ENCODE results near the gene SLC2A9.
"Not testable (repeated sequence)": the region's sequence is repeated elsewhere in the genome, so short reads cannot be mapped to it uniquely, and the experiment has no call there.

Gene SLC2A9

DNA sequence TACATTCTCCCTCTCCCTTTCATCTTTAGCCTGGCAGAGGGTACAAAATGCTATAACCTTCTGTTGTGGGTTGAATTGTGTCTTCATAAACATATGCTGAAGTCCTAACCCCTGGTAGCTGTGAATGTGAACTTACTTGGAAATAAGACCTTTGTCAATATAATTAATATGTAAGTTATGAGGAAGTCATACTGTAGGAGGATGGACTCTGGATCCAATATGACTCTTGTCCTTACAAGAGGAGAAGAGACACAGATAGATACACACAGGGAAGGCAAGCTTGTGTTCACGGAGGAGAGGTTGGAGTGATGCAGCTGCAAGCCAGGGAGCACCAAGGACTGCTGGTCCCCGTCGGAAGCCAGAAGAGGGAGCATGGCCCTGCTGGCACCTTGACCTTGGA is 94.7 kb downstream of the SLC2A9 start:
- no peak for DNase-seq (ENCODE audit: low spot score)

DNA sequence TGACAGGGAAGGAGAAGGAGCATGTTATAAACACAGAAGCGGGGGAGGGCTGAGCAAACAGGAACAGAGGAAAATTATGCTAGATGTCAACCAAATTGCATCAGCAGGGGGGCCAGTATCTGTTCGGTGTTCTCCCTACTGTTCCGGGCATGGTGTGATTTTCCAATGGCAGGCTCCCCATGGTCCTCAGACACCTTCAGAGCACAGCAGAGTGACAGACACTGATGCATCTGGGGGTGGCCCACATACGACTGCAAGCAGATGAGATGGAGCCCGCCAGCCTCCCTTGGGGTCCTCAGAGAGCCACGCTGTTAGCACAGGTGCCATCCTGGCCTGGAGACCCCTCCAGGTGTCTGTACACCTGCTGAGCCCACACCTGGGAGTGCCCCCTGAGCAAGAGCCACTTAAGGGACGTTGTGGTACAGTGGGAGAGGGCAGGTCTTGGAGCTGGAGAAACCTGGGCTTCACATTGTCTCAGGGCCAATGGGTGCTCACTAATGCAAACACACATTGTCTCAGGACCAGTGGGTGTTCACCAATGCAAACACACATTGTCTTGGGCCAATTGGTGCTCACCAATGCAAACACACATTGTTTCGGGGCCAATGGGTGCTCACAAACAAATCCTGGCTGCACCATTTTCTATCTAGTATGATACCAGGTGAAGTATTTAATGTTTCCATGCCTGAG is 95.4 kb downstream of the SLC2A9 start:
- no peak for DNase-seq (ENCODE audit: low spot score)

- DNase-seq (ENCODE audit: low spot score), result no peak
Measured at GRCh38 chr4:9924750-9925149, 96.5 kb downstream of the SLC2A9 start.

DNA sequence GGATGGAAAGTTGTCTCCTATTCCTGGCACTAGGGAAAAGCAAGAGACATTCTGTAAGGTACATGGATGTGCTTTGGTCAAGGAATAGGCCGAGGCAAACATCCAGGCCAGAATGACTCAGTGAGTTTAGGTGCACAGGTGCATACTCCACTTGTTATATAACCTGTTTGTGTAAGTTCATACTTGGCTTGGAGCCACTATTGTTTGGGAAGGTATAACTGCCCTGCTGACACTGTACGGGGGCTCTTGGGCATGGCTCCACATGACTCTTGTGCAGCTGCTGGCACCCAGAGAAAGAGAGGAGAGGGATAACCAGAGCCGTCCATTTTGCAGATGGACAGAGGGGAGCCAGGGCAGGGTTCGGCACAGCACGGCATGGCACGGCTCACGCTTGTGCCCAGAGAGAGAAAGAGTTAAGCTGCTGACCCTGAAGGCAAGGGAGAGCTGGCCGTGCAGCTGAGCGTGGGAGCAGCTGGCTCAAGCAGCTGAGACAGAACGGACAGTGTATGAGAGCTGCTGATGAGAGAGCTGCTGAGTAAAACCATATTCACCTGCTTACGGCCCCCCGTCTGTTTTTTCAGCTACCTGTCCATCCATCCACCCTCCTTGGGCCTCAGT is 98.0 kb downstream of the SLC2A9 start:
- no peak for DNase-seq (ENCODE audit: low spot score)

DNA sequence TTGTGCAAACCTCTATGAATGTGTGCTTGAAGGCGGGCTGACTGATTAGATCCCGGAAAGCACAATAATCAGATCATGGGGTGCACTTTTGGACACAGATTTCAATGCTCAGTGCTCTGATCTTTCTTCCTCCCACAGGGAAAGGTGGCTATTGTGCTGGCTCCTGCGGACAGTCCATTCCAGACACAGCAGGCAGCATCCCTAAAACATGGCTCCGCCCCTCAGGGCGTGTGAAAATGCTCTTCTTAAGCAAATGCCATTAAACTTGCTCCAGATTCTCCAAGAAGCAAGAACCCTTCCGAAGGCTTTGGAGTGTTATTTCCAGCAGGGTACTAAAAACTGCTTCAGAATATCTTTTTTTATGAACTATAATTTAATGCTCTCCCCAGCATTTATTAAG is 100.0 kb downstream of the SLC2A9 start:
- no peak for DNase-seq (ENCODE audit: low spot score)

DNA sequence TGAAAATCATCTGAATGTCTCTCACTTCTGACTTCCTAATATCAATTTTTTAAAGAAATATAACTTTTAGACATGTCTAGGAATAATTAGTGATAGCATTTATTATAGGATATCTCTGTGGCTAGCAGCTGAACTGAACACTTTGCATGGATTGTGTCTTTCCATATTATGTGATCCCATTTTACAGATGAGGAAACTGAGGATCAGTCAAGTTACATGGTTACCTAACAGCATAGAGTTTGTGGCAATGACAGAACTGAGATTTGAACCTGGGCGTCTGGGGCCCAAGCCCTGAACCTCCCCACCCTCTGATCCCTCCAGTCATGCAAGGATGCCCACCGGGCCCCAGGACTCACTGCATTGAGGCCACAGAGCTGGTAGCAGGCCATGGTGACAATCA is 101.3 kb downstream of the SLC2A9 start:
- DNase-seq (ENCODE audit: low spot score), result no peak

GRCh38 chr4:9919047-9919446 is 102.2 kb downstream of the SLC2A9 start:
- no peak for DNase-seq (ENCODE audit: low spot score)

GRCh38 chr4:9918484-9918883 is 102.8 kb downstream of the SLC2A9 start:
- DNase-seq (ENCODE audit: low spot score), result no peak

GRCh38 chr4:9916937-9917336 is 104.4 kb downstream of the SLC2A9 start:
- no peak for DNase-seq (ENCODE audit: low spot score)

DNA sequence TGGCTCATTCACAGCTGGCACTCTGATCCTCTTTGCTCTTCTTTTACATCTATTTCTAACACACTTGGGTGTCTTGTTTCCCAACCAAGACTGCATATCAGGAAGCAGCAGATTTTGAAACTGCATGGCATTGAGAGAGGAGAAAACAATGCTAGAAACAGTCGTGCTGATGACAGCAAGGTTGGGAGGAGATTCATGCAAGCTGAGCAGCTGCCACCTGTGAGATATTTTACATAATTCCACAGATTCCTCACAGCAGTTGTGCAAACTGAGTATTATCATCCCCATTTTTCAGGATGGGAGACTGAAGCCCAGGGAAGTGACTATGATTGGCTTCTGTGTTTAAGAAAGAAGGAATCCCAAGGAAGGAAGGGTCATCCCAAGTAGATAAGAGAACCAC is 105.0 kb downstream of the SLC2A9 start:
- no peak for DNase-seq (ENCODE audit: low spot score)

DNA sequence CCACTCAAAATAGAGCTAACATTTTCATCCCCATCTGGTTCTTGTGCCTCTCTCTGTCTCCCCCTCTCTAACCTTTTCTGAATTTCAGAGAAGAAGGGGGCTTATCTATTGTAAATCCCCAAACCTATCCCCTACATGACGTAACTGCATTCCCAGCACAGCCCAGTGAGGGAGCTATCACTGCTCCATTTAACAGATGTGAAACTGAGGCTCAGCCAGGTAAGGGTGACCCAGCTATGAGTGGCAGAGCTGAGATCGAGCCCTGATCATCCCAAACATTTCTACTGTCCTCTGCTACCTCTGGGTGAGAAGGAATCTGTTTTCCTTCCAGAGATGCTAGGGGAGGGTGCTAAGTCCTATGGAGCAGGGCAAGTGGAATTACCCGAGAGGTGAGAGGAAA is 107.5 kb downstream of the SLC2A9 start:
- DNase-seq (ENCODE audit: low spot score), result no peak

DNA sequence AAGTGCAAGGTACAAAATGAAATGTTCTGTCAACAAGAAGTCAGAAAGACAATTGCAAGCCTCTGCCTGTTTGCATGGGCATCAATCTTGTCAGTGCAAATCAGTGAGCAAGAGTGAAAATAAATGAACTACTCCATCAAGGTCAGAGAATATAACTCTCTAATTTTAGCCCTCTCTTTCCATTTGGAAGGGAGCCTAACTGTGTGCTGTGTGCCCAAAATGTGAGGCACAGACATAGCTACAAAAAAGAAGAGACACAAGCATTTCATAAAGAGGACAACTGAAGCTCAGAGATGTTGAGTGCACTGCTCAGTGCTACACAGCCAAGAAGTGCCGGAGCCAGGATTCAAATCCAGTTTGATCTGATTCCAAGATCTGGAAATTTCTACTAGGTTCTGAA is 114.3 kb downstream of the SLC2A9 start:
- DNase-seq (ENCODE audit: low spot score), result no peak

DNA sequence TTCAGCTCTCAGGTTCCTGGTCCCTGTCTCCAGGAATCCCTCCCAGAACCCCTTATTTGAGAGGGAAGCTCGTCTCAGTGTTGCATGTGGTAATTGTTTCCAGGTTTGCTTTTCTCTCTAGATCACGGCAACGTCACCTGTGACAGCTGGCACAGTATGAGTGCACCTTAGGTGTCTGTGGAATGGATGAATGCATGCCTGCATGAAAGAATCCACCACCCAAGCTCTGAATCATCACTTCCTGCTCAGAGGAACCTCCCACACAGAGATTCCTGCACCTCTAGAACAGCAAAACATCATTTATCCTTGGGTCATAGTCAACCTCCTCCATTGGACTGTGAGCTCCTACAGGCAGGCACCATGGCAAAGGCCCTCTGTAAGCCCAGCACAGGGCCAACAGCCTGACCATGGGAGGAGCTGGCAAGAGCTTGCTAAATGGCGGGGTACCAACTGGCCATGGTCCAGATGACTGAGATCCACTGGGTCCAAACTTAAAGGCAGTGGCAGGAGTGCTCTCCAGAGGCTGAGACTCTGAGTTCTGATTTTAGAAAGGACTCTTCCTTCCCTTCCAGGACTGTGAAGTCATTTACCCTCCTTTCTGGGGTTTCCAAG is 116.2 kb downstream of the SLC2A9 start:
- DNase-seq (ENCODE audit: low spot score), result no peak

DNA sequence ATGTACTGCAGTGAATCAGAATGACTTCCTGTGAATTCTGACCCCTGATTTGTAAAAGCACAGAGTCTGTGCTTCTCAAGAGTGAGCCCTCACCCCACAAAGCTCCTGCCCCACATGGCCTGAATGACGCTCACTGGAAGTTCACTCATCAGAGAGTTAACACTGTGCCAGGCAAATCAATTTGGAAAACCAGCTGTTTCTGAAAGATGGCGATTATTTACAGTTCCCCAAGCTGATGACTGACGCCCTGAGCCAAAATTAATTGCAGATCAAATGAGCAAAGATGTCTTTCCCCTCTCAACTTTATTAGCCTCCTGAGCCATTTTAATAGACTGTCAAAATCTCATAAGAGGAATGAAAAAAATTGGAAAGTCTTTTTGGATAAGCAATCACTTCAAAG is 118.0 kb downstream of the SLC2A9 start:
- DNase-seq (ENCODE audit: low spot score), result no peak

DNA sequence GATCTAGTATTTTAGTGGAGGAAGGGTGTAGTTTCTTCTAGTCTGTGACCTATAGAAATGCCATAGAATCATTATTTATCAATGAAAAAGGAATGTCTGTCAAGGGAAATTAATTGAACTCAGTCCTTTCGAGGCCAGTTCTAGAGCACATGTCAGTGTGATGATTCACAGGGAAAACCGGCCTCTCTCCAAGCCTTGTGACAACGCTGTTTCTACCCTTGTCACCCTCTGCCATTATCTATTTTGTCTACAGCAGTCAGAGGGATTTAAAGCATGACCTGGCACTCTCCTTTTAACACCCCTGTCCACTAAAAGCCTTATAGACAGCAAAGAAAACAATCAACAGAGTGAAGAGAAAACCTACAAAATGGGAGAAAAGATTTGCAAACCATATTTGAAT is 120.0 kb downstream of the SLC2A9 start:
- no peak for DNase-seq (ENCODE audit: low spot score)

GRCh38 chr4:9900633-9901032 is 120.7 kb downstream of the SLC2A9 start:
- DNase-seq (ENCODE audit: low spot score), result not testable (repeated sequence)

GRCh38 chr4:9899306-9900055 is 121.8 kb downstream of the SLC2A9 start:
- no peak for DNase-seq (ENCODE audit: low spot score)

- DNase-seq (ENCODE audit: low spot score), result no peak
Measured at GRCh38 chr4:9898596-9899305, 122.5 kb downstream of the SLC2A9 start.

DNA sequence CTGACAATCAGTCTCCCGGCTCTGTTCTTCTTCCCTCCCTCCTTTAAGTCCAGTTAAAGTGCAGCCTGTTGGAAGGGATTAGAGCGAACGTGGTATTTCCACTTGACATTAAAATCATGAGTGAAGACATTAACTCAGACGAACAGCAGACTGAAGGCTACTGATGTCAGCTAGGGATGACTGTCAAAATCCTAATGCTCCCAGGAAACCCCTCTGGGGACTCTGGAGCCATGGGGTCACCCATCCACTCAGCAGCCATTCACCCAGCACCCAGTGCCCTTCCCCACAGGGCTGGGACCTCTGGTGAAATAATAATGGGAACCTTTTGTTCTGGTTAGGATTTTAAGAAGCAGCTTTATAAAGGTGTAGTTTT is 126.0 kb downstream of the SLC2A9 start:
- no peak for DNase-seq (ENCODE audit: low spot score)

DNA sequence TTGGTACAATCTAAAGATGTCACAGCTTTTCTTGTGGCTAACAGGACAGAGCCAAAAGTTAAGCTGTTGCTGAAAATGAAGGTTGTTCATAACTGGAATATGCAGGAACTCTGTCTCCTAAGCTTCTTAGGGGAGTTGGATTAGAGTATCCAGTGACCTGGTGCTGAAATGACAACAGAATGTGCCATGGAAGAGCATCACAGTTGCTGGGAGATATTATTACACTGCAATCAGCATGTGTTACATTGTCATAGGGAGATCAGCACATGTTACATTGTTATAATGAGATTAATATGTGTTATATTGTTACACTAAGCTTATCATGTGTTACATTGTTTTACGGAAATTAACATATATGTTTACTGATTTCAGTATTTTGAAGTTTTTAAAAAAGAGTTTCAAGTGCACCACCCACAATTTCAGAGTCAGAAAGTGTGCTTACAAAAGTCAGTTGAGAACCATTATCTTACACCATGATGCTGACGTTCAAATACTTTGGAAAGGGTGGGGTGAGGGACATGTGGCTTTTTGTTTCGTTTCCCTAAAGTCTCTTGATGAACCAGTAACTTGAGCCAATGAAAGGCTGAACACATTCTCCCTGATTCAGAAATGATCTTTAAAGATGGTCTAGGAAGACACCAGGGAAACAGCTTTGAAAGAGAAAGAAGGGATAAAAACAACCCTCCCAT is 126.5 kb downstream of the SLC2A9 start:
- DNase-seq (ENCODE audit: low spot score), result no peak

DNA sequence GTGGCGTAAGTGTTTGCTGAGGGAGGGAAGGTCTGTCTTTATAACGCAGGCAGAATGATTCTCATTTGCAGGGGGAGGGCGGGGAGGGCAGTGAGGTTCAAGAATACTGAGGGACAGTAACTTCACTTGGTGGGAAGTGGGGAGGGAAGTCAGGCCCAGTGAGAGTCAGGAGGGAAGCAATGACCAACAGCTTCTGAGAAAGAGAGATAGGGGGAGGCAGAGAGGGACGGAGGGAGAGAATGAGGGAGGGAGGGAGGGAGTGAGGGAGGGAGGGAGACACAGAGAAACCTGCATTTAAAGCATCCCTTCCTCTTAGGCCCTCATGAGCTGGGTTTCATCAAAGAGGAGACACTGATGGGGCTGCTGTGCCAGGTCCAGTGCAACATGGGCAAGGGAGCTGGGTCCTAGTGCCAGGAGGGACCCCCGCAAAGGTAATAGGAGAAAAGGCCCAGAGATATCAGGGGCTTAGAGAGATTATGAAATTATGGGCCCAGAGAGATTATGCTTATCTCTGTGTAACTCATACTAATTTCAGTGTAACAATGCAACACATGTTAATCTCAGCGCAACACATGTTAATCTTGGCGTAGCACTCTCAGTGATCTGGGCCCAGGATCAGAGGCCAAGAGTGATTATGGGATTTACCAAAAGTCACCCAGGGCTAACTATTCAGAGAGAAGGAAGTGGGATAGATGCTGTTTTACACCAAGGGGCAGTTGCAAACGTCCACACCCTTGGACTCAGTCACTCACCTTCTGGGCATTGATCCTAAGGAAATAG is 127.8 kb downstream of the SLC2A9 start:
- no peak for DNase-seq (ENCODE audit: low spot score)

Data from CD4-positive, alpha-beta T cell treated with Interleukin-6 at 100 ng/mL for 8 hours (primary cell).